Eye (tissue), 1 donor: ENCODE measurements around the gene HSBP1L1.

ENCODE experiments used
- DNase-seq: peaks from one replicate; pipeline ENCODE4 v3.0.0-alpha.2; 2015

The HSBP1L1 gene

DNA sequence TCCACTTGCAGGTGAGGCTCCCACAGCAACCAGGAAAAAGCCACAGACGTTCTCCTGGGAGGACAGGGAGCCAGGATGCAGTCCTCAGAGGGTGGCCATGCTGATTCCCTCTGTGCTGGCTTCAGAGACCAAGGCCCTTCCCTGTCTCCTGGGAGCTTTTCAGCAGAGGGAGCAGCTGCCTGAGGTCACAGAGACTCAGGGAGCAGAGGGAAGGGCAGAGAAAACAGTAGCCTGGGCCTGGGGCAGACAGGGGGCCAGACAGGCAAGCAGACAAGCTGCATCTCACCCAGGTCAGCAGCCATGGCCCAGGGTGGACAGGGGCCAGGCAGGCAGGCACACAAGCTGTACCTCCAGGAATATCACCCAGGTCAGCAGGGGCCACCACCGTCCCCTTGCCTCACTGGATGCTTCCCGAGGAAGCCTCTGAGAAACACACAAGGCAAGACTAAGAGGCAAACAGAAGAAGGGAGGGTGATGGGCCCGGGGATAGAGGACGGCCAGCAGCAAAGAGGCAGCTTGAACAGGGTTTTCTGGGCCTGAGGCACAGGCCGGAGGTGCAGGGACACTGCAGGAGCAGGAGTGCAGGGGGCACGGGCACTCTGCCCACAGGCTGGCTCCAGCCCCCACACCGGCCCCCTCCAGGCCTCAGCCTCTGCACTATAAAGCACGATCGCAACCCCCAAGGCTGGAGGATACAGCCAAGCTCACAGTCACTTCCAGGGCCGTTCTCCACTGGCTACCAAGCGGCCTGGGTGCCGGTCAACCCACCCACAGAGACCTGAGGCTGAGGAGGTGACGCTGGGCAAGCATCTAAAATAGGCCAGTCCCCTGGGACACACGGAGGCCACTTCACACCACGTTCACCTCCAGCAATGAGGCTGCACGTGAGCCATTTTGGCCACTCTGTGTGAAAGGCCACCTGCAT lies 19.1 kb upstream of the HSBP1L1 start:
- peak; percentile 33 for DNase-seq

DNA sequence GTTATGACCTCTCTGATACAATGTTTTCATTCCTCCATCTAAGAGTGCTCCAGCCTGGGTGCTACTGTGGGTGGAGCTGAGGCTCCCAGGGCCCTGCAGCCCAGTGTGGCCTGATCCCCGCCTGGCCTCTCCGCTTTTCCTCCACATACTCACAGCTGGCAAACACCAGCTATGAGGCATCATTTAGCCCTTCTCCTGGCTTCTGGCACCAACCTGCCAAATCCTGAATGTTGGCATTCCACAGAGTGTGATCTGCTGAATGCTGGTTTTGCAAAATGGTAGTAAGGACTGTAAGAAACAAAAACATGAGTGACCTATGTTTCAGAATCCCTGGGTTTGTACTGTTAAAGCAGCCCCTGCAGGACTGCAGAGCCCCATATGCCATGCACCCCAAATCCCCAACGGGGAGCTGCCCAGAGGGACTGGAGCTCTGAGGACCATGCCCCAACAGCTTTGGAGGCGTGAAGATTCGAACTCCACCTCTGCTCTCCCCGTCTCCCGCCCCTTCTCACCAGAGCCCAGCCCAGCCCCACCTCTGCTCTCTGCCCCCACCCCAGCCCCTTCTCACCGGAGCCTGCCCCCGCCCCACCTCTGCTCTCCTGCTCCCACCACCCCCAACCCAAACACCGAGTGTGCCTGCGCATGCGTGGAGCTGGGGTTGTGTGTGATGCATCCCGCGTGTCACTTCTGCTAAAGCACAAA lies 17.2 kb upstream of the HSBP1L1 start:
- DNase-seq, result no peak

DNA sequence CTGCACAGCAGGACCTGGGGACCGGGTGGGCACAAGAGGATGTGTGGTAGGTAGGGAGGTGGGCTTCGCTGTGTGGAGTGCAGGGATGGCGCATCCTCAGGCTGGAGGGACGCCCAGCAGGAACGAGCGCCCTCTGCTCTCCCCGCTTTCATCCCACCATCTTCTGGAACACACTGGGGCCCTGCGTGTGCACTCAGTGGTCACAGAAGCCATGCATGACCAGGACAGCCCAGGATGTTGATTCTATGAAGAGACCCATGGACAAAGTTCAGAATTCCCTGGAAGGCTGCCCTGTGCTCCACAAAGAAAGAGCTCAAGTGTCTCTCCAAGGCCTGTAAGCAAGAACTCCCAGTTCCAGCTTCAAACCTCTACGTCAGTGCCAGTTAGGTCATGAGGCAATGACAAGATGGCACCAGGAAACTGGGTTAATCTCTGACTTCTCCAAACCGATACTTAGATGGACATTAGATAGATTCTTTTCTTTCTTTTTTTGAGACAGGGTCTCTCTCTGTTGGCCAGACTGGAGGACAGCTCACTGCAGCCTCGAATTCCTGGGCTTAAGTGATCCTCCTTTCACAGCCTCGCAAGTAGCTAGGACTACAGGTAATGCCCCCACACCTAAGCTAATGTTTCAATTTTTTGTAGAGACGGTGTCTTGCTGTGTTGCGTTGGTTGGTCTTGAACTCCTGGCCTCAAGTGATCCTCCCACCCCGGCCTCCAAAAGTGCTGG lies 16.4 kb upstream of the HSBP1L1 start:
- no peak for DNase-seq

DNA sequence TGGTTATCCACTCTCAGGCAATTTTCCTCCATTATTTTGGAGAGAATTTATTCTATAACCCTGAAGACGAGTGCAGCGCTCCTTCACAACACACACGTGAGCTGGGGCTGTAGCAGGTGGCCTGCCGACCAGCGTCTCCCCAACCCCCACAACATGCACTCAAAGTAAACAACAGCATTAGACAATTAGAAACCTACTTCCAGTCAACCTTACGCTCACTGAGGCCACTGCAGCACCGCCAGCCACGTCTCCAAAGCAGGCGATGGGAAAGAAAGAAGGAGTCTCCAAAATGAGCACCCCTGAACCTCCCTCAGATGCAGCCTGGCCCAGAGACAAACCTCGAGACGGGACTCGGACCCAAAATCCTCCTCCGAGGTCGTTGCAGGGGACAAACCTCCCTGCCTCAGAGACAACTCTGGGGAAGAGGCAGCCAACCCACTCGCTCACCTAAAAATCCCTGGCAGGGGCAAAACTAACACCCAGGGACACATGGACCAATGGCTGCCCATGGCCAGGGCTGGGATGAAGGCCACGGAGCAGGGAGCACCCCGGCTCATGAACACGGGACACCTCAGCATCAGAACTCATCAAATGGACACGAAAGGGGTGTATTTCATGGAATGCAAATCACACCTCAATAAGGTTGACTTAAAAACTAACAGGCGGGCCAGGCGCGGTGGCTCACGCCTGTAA lies 15.6 kb upstream of the HSBP1L1 start:
- no peak for DNase-seq

DNA sequence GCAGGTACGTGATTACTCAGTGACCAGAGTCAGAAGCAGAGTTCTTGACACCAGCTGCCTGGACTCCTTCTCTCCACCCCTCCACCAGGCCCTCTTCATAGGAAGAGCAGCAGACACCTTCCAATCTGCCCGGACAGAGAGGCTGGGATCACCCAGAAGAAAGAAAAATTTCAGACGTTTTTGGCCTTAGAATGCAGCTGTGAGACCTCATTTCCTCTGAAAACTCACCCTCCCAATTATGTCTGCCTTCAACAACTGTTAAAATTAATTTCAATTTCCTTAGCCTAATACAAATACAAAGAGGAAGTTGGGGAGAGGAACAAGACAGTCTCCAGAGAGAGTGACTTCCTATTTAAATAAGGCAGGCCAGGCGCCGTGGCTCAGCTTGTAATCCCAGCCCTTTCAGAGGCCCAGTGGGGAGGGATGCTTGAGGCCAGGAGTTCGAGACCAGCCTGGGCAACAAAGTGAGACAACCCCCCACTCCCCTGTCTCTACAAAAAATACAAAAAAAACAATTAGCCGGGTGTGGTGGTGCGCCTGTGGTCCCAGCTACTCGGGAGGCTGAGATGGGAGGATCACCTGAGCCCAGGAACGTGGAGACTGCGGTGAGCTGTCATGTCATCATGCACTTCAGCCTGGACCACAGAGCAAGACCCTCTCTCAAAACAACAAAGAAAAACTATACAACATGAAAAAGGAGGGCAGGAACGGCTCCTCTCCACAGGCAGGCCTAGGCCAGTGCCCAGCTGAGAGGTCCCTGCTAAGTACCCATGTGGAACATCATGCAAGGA lies 14.6 kb upstream of the HSBP1L1 start:
- DNase-seq, result peak; percentile 7

DNA sequence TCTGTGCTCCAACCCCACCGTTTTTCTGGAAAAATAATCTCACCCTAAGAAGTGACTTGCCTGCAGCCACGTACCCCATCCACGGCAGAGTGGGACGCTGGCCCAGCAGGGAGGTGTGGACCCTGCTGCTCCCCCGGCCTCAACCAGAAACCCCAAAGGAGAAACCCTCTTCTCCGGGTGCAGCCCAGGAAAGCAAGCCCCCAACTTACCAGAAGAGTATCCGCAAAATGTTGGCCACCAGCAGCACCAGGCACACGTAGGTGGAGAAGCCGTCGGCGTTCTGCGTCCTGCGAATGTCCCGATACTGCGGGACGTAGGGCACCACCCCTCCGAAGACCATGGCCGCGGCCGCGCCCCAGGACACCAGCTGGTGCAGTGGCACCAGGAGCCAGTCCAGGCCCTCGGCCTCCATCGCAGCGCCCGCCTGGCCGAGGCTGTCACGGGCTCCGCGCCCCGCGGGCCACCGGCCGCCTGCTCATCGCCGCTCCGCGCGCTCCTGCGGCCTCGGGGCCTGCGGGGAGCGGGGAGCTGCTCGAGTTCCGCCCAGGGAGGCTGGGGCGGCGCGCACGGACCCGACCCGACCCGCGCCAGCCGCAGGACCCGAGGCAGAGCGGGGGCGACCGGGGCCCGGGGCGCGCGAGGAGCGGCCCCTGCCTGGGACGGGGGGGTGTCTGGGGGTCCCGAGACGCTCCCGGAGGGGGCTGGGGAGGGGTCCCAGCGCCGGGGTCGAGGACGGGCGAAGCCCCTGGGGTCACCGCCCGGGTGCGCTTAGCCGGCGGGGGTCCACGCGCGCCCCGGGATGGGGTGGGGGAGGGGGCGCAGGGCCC lies 13.7 kb upstream of the HSBP1L1 start:
- peak; percentile 58 for DNase-seq

DNA sequence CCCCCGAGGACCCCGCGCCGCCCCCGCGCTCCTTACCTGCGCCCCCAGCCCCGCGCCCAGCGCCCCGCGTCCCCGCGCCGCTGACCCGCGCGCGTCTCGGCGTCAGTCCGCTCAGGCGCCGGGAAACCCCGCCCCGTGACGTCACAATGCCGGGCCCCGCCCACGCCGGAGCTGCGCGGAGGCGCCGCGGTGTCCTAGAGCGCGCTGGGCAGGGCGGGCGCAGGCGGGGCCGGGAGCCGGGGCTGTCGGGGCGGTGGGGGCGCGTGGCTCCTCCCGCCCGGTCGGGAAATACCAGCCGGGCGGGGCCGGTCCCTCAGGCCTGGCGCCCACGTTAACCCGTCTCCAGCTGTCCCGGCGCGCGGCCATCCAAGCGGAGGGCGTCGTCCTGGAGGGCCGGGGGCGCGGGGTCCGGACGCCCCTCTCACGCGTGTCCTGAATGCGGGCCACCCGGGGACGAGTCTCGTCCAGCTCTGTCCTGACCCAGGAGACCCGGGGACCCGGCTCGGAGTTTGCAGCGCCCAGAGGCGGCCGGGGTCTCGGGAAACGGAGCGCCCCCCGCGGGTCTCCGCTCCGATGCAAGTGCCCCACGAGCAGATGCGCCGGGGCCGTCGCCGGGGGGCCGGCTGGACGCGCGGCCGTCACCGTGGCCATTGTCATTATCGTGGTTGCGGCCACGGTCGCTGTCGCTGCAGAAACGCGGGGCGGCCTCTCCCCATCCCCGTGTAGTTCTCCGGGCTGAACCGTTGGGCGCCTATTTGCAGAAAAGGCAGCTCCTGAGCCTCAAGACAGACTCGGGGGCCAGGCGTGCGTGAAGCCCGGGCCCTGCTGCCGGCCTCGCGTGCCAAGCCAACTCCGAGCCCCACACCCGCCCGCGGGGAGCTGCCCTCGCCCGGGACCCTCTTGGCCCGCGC lies 12.6 kb upstream of the HSBP1L1 start, which contains the start of gene SLC66A2:
Gene SLC66A2 (minus strand): TSS at position 109 of the 911 bp plus-strand sequence. CDS start 727 bp downstream, outside the sequence.
- DNase-seq, result peak; percentile 95

DNA sequence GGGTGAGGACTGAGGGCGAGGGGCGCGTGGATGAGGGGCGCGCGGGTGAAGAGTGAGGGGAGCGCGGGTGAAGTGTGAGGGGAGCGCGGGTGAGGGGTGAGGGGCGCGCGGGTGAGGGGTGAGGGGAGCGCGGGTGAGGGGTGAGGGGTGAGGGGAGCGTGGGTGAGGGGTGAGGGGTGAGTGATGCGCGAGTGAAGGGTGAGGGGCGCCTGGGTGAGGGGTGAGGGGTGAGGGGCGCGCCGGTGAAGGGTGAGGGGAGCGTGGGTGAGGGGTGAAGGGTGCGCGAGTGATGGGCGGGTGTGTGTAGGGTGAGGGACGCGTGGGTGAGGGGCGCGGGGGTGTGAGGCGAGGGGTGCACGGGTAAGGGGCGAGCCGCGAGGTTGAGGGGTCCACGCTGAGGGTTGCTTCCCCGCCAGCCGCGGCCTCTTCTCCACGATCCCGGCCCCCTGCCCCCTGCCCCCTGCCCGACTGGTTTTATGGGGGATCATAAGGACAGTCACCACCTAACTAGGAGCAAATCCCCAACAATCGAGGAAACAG lies 11.9 kb upstream of the HSBP1L1 start:
- no peak for DNase-seq

DNA sequence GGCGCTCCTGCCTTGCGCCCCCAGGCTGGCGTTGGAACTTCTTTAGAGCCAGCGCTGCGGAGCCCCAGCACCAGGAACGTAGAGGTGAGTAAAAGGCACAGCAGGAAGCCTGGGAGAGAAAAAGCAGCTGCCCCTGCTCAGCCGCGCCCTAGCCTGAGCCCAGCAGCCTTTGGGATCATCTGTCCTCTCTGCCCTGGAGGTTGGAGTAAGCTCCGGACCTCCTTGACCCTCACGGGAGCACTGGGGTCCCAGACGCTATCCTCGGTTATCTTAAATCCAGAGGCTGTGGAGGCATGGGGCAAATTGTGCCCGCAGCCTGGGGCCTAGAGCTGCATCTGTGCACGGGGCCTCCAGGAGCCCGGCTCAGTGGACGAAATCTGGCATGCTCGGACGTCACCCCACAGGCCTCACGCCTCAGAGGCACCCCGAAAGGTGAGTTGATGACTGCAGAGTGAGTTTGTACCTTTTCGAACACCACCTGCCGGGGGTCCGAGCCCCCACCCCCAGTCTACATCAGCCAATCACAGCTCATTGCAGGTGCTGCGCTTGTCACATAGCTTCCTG lies 11.4 kb upstream of the HSBP1L1 start:
- peak; percentile 33 for DNase-seq

DNA sequence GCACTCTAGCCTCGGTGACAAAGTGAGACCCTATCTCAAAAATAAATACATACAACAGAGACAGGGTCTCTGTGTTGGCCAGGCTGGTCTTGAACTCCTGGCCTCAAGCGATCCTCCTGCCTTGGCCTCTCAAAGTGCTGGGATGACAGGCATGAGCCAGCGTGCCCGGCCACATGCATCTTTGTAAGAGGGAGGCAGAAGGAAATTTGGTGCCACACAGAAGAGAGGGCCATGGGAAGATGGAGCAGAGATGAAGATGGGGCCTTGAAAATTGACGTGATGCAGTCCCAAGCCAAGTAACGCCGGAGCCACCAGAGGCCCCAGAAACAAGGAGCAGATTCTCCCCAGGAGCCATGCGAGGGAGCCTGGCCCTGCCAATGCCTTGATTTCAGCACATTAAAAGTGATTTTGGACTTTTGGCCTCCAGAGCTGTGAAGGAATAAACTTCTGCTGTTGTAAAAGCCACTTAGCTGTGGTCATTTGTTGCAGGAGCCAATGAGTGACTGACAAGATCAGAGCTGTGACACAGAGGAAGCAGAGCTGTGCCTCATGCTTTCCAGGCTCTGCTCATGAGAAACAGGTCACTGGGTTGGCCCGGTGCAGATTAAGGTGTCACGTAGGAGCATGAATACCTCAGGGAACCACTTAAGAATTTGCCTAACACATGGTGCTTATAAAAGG lies 10.3 kb upstream of the HSBP1L1 start:
- no peak for DNase-seq

DNA sequence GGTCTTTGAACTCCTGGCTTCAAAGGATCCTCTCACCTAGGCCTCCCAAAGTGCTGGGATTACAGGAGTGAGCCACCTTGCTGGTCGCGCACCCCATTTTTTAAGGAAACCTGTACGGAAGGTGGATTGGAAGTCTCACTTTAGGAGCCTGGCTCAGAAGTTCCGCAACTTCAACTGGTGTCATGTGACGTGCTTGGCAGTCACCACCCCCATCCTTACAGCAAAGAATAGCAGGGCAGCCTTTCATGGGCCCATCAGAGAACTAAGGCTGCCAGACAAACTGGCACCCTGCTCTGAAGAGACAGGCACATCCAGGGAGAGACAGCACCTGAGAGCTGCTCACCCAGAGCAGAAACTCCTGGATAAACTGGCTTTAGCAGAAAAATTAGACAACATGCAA lies 9.7 kb upstream of the HSBP1L1 start:
- no peak for DNase-seq

DNA sequence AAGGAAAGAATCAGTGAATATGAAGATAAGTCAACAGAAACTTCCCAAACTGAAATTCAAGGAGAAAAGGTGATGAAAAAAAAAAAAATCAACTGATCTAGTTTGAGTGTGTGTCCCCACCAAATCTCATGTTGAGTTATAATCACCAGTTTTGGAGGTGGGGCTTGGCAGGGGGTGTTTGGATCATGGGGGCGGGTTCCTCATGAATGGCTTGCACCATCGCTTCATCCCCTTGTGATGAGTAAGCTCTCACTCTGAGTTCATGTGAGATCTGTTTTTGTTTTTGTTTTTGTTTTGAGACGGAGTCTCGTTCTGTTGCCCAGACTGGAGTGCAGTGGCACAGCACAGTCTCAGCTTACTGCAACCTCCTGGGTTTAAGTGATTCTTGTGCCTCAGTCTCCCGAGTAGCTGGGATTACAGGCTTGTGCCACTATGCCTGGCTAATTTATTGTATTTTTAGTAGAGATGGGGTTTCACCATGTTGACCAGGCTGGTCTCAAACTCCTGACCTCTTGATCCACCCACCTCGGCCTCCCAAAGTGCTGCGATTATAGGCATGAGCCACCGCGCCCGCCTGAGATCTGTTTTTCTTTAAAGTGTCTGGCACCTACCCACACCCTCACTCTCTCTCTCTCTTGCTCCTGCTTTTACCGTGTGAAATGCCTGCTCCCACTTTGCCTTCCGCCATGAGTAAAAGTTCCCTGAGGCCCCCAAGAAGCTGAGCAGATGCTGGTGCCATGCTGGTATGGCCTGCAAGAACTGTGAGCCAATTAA lies 9.0 kb upstream of the HSBP1L1 start:
- DNase-seq, result no peak

DNA sequence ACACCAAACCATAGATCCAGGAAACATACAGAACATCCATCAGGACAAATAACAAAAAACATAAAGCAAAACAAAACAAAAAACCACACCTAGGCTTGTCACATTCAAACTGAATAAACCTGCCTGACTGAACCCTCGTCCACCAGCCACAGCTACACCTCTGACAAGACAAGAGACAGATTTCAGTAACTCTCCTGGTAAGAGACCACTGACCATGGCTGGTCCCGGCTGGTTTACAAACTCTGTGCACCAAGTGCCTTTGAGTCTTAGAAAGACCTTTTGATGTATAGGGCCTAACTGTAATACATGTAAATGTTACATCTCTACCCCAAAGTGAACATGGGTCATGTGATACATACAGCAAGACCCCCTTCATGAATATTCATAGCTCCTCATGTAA lies 8.2 kb upstream of the HSBP1L1 start:
- no peak for DNase-seq

DNA sequence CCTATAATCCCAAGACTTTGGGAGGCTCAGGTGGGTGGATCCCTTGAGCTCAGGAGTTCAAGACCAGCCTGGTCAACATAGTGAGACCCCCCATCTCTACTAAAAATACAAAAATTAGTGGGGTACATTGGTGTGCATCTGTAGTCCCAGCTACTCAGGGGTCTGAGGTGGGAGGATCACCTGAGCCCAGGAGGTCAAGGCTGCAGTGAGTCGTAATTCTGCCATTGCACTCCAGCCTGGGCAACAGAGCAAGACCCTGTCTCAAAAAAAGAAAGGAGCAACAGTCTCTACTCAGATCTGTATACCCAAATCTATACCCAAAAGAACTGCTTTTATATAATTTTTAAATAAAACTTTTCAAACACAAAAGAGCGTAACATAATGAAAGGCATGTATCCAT lies 5.5 kb upstream of the HSBP1L1 start:
- DNase-seq, result no peak

DNA sequence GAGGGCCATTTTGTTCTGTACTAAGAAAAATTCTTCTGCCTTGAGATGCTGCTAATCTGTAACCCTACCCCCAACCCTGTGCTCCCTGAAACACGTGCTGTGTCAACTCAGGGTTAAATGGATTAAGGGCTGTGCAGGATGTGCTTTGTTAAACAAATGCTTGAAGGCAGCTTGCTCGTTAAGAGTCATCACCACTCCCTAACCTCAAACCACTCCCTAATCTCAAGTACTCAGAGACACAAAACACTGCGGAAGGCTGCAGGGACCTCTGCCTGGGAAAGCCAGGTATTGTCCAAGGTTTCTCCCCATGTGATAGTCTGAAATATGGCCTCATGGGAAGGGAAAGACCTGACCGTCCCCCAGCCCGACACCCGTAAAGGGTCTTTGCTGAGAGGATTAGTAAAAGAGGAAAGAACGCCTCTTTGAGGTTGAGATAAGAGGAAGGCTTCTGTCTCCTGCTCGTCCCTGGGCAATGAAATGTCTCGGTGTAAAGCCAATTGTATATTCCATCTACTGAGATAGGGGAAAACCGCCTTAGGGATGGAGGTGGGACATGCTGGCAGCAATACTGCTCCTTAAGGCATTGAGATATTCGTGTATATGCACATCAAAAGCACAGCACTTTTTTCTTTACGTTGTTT lies 4.2 kb upstream of the HSBP1L1 start:
- peak; percentile 23 for DNase-seq

DNA sequence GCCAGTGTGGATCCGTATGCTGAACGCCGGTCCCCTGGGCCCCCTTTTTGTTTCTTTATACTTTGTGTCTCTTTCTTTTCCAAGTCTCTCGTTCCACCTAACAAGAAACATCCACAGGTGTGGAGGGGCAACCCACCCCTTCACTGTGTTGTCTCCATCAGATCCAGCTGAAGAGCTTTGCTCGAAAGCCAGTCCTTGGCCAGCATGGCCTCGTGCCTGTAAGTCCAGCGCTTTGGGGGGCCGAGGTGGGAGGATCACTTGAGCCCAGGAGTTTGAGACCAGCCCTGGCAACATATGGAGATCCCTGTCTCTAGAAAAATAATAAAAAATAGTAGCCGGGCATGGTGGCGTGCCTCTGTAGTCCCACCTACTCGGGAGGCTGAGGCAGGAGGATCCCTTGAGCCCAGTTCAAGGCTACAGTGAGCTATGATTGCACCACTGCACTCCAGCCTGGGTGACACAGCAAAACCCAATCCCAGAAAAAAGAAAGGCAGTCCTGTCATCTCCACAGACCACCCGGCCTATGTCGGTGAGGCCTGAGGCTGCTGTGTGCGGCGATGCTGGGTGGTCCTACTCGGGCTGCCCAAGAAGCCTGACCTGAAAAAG lies 3.4 kb upstream of the HSBP1L1 start:
- DNase-seq, result peak; percentile 8
